K562 (cell line): ENCODE results near the gene CEL. TPM values are rescaled to one million over a fixed set of nuclear protein-coding genes. Genes with fewer than 3 reads are reported as not detected.

Experiments
- ATAC-seq: fragments of 200-7000 bp; cut with Tn5 transposase; 3 replicates; pipeline ENCODE4 v1.9.1; 2020; ENCODE audit warnings: moderate library complexity
- BruUV-seq: library from RNA; stranded (reverse); fragments of 400-500 nt; replicated peaks from 2 replicates; lab custom pipeline; 2021; lab: Mats Ljungman, UMichigan
- CTCF ChIA-PET: fragments of 300-600 bp; formaldehyde crosslinking; extraction: SDS; loops from one replicate; lab custom pipeline; 2021; ENCODE audit warnings: low intra/inter-chr PET ratio; lab: Yijun Ruan, JAX
- POLR2A ChIA-PET: fragments of 300-600, 350-650 bp; sonication (Branson Sonifier 250); formaldehyde crosslinking; extraction: SDS; loops from one replicate; lab custom pipeline; 2021; ENCODE audit warnings: antibody characterized with exemption, inconsistent platforms; lab: Yijun Ruan, JAX
- DNase-seq, 4 experiments: peaks; one replicate each; pipeline versions ENCODE4 v3.0.0 to v3.0.0-alpha.2; 2011 to 2018; ENCODE audit warnings: low spot score in 3 of 4, mixed read lengths in 3 of 4; ENCODE audit errors: extremely low read depth in 1 of 4
- FAIRE-seq: peaks from 2 replicates; lab custom pipeline; 2011; peaks lifted over from hg19 to GRCh38; lab: Jason Lieb, UNC
- H2AFZ ChIP-seq: 2 replicates; pipeline ENCODE4 v1.6.0; 2011; ENCODE audit warnings: low read depth, low read length, control low read depth, inconsistent platforms
- H3K27ac ChIP-seq: fragments of 200-600 bp; 3 replicates; pipeline ENCODE4 v1.8.0; 2011; ENCODE audit warnings: low read depth, mild to moderate bottlenecking, control low read depth, inconsistent platforms, low read length, moderate library complexity, mixed read lengths; ENCODE audit errors: extremely low read depth
- H3K27me3 ChIP-seq, 2 experiments: fragments of 300-600 bp in 1 of 2; 2 replicates in 1 of 2; 3 replicates in 1 of 2; pipeline versions ENCODE4 v1.6.0 to v1.8.0; 2011; ENCODE audit warnings: inconsistent platforms in 2 of 2, low read length in 2 of 2, mild to moderate bottlenecking in 1 of 2, mixed read lengths in 1 of 2, moderate library complexity in 1 of 2; ENCODE audit not compliant: control insufficient read depth in 2 of 2, insufficient read depth in 2 of 2
- H3K36me3 ChIP-seq: fragments of 300-600 bp; 3 replicates; pipeline ENCODE4 v1.8.0; 2011; ENCODE audit warnings: mild to moderate bottlenecking, low read length, inconsistent platforms; ENCODE audit not compliant: control insufficient read depth, insufficient read depth
- H3K4me1 ChIP-seq, 2 experiments: fragments of 200-600 bp in 1 of 2; replicated peaks in 1 of 2; 2 replicates in 1 of 2; 3 replicates in 1 of 2; pipeline versions ENCODE4 v1.5.1 to v1.8.0; 2011; ENCODE audit warnings: inconsistent platforms in 2 of 2, low read length in 2 of 2, mild to moderate bottlenecking in 1 of 2, mixed read lengths in 1 of 2, moderate library complexity in 1 of 2; ENCODE audit not compliant: control insufficient read depth in 2 of 2, insufficient read depth in 2 of 2
- H3K4me2 ChIP-seq: 2 replicates; pipeline ENCODE4 v1.6.1; 2011; ENCODE audit warnings: low read length, control low read depth, inconsistent platforms, mixed read lengths; ENCODE audit not compliant: insufficient read depth
- H3K4me3 ChIP-seq: fragments of 200-600 bp; sonication (generic), shearing (Covaris generic); 2 replicates; pipeline ENCODE4 v1.5.1; 2016; ENCODE audit warnings: control low read depth, inconsistent platforms
- H3K79me2 ChIP-seq: fragments of 200-600 bp; 3 replicates; pipeline ENCODE4 v1.8.0; 2011; ENCODE audit warnings: low read length, inconsistent platforms; ENCODE audit not compliant: control insufficient read depth, insufficient read depth
- H3K9ac ChIP-seq, 2 experiments: 2 replicates each; pipeline versions ENCODE4 v1.6.0 to v1.6.1; 2011; ENCODE audit warnings: low read depth in 2 of 2, low read length in 2 of 2, control low read depth in 1 of 2, inconsistent platforms in 1 of 2, mild to moderate bottlenecking in 1 of 2, mixed read lengths in 1 of 2; ENCODE audit not compliant: insufficient read depth in 1 of 2
- H3K9me1 ChIP-seq: one replicate; pipeline ENCODE4 v1.6.0; 2011; ENCODE audit warnings: inconsistent platforms, mild to moderate bottlenecking, low read length, moderate library complexity; ENCODE audit not compliant: control insufficient read depth, insufficient read depth
- H3K9me3 ChIP-seq: replicated peaks from 2 replicates; pipeline ENCODE4 v1.5.1; 2011; ENCODE audit warnings: low read depth, low read length, inconsistent platforms; ENCODE audit not compliant: control insufficient read depth, insufficient read depth
- H4K20me1 ChIP-seq: replicated peaks from 2 replicates; pipeline ENCODE4 v1.6.1; 2011; ENCODE audit warnings: low read length, inconsistent platforms, mixed read lengths; ENCODE audit not compliant: control insufficient read depth, insufficient read depth
- ZSCAN29 ChIP-seq: fragments of 450-650 bp; IDR thresholded peaks from 2 replicates; pipeline ENCODE4 v1.6.1; 2017
- WGBS: fragments of 100-300 bp; shearing (Covaris generic); methylation state at CpG from one replicate; pipeline ENCODE4 v1.1.6; 2016; ENCODE audit warnings: low coverage, mixed read lengths; ENCODE audit not compliant: insufficient coverage; ENCODE audit errors: missing lambda C conversion rate; 5-methylcytosine and 5-hydroxymethylcytosine counted together
- in situ Hi-C: fragments of 300-500 bp; cut with MboI; formaldehyde crosslinking; loops from 4 replicates; pipeline ENCODE4 v1.15.0; 2018; ENCODE audit warnings: inconsistent platforms, mixed read lengths
- intact Hi-C: fragments of 100-400 bp; cut with micrococcal nuclease; formaldehyde crosslinking; loops from 2 replicates; pipeline ENCODE4 v1.14.2; 2022
- polyA plus RNA-seq, 8 experiments: library from polyadenylated mRNA; depleted of rRNA in 4 of 8; stranded (reverse) in 5 of 8; unstranded in 3 of 8; fragments of >200 nt; fragmentation: Nextera tagmentation in 2 of 8; fragmentation: Illumina TruSeq in 1 of 8; extraction: Ambion mirVana in 2 of 8; extraction: Trizol in 1 of 8; gene quantifications; 2 replicates each; pipeline versions ENCODE4 v1.2.1 to v1.2.3, GENCODE V29; 2011 to 2014; ENCODE audit warnings: inconsistent platforms in 1 of 8, missing spikeins in 1 of 8
- total RNA-seq, 7 experiments: library from RNA; depleted of rRNA in 6 of 7; stranded (reverse); fragments of >200 nt in 6 of 7; fragmentation: Illumina TruSeq in 2 of 7; extraction: Trizol in 2 of 7; gene quantifications; 2 replicates each; pipeline versions ENCODE4 v1.2.1 to v1.2.3, GENCODE V29; 2011 to 2021; ENCODE audit warnings: low replicate concordance in 1 of 7
- TF ChIP-seq, protein P1 (sequence below): fragments of 450-650 bp; IDR thresholded peaks from 2 replicates; pipeline ENCODE4 v1.6.1; 2016
- TF ChIP-seq, protein P2 (sequence below): fragments of 250-450 bp; sonication (Bioruptor Pico); IDR thresholded peaks from 2 replicates; pipeline ENCODE4 v1.8.0; 2021; ENCODE audit warnings: borderline replicate concordance, mild to moderate bottlenecking, moderate library complexity; ENCODE audit not compliant: poor library complexity, severe bottlenecking

CEL gene
- total and polyA plus RNA-seq, 9 of the 15 experiments (the other 6 are each of a cell fraction or from before 2014, with no cell fraction given), result 0.09 to 3.0 (median 0.51) TPM; not detected in 2

DNA sequence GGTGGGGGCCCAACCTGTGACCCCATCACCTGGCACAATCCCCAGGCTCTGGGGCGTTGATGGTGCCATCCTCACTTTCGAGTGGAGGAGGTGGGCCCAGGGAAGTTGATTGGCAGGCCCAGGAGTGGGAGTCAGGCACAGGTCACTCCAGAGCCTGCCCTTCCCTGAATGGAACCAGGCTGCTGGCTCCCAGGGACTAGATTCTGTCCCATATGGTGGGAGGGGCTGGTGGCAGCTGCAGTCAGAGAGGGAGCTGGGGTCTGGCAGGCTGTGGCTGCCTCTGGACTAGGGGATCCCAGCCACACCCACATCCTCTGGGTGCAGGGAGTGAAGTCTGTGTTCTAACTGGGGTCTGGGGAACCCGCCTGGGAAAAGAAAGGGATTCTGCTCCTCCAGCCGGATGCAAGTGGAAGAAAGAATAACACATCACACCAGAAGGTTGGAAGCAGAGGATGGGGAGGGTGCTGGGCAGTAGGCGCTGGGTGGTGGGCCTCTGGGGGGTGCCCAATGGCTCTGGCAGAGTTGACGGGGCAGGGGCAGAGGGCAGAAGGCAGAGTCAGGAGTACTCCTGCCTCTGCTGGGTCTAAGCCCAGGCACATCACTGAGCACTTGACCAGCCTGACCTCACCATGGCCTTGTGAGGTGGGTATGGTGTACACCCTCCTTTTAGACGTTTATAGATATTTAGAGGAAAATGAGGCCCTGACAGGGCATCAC is 25.8 kb downstream of the CEL start (continued):
- TF ChIP-seq, protein P1, sequence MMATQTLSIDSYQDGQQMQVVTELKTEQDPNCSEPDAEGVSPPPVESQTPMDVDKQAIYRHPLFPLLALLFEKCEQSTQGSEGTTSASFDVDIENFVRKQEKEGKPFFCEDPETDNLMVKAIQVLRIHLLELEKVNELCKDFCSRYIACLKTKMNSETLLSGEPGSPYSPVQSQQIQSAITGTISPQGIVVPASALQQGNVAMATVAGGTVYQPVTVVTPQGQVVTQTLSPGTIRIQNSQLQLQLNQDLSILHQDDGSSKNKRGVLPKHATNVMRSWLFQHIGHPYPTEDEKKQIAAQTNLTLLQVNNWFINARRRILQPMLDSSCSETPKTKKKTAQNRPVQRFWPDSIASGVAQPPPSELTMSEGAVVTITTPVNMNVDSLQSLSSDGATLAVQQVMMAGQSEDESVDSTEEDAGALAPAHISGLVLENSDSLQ, result peak; percentile 45

DNA sequence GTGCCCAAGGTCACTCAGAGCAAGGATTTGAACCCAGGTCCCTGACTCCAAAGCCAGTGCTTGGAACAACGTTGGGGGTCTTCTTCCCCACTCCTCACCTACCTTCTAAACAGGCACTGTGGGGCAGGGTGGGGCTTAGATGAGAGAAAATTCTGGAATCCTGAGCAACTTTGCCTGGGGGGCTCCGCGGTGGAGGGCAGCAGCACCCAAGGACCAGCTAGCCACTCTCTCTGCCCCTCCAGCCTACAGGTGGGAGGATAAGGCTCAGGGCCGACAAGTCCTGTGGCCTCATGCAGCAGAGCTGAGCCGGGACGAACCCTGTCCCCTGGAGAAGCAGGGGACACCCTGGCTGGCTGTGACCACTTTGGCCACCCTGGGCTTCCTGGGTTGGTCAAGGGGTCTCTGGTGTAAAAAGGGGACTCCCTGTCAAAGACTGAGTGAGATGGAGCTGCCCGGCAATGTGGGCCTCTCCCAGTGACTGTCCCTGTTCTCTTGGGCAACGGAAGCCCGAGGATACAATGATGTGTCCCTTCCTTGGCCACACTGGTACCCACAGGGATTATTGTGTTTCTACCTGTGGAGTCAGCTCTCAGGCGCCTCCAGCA is 26.5 kb downstream of the CEL start:
- BruUV-seq, result no TSS peak
- H3K27ac ChIP-seq, result no peak overlapping the region
- no peaks in the 10 kb centered on the region for H3K27me3 ChIP-seq
- H3K4me2 ChIP-seq, result no peak overlapping the region
- no peak overlapping the region for H3K9ac ChIP-seq
- TF ChIP-seq, protein P2, sequence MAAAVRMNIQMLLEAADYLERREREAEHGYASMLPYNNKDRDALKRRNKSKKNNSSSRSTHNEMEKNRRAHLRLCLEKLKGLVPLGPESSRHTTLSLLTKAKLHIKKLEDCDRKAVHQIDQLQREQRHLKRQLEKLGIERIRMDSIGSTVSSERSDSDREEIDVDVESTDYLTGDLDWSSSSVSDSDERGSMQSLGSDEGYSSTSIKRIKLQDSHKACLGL (CRISPR knock-in tag), result no peak
- TF ChIP-seq ZSCAN29, result no peak
- POLR2A ChIA-PET, result interaction anchor here (1.2 to 1.3 kb wide), 2 partner anchors 9 to 13 kb away, joined by 3 to 8 read pairs; no protein-coding TSS in a partner anchor
- ATAC-seq, result no peak
- H3K9me3 ChIP-seq, result no peaks in the 10 kb centered on the region
- no peak overlapping the region for H3K4me3 ChIP-seq
- in situ Hi-C loops, result no loop called here
- no peak overlapping the region for H2AFZ ChIP-seq
- 38% methylated on average over 9 of the region's 10 CpGs for WGBS
- H4K20me1 ChIP-seq, result no peaks in the 10 kb centered on the region
- CTCF ChIA-PET, result no interaction called here
- DNase-seq, result no peak
- intact Hi-C loops, result no loop called here
- no peaks in the 10 kb centered on the region for H3K79me2 ChIP-seq
- no peak for FAIRE-seq
- H3K4me1 ChIP-seq, result no peaks in the 10 kb centered on the region; a peak in 1 of 5 replicates
- H3K9me1 ChIP-seq, result no peaks in the 10 kb centered on the region
- no peaks in the 10 kb centered on the region for H3K36me3 ChIP-seq
